Measurements from ENCODE around the gene KLHL17. TPM values are rescaled to one million over a fixed set of nuclear protein-coding genes. Genes with fewer than 3 reads are reported as not detected.
"Not testable (repeated sequence)": the region's sequence is repeated elsewhere in the genome, so short reads cannot be mapped to it uniquely, and the experiment has no call there.

The KLHL17 gene
- total RNA-seq, 1 experiment from 2014 or later, result 58.8 TPM

DNA sequence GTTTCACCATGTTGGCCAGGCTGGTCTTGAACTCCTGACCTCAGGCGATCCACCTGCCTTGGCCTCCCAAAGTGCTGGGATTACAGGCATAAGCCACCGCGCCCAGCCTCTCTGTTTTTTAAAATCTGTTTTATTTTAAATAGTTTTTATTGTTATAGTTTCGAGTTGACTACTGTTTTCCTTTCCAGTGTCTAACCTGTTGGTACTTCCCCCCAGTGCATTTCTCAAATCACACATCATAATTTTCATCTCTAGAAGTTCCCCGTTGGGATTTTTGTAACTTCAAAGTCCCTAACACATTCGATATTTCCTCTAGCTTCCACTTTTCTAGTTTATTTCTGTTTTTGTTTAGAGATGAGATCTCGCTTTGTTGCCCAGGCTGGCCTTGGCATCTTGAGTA lies 32.0 kb downstream of the KLHL17 start:
- CTCF ChIA-PET, result interaction anchor here (0.6 kb wide), 1 partner anchor 26 kb away, joined by 3 read pairs; no protein-coding TSS in a partner anchor

DNA sequence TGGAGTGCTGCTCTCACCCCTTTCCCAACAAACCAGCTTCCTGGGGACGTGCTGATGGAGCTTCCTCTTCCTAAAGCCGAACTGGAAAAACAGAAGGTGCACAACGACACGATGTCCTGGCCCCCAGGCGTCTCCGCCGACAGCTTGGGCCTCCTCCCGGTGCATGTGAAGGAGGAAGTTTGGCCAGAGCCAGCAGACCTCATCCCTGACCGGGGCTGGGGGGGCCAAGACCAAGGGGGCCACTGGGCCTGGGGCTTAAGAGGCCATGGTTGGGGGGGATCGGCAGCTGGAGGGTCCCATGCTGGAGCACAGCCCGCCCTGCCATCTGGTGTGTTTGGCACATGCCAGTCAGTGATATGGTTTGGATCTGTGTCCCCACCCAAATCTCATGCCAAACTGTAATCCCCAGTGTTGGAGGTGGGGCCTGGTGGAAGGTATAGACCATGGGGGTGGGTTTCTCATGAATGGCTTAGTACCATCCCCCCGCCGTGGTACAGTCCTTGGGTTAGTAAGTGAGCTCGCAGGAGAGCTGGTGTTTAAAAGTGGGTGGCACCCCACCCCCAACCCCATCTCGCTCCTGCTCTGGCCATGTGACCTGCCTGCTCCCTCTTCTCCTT lies 33.1 kb downstream of the KLHL17 start:
- H3K4me1 ChIP-seq (ENCODE audit: control insufficient read depth, insufficient read depth, low read length), result peaks cover 16% of the 10 kb centered on the region
- CTCF ChIA-PET, result no interaction called here
- no peak overlapping the region for H3K4me3 ChIP-seq (ENCODE audit: low read depth in 2 of 2, low read length in 2 of 2)
- POLR2A ChIA-PET, result interaction anchor here (0.6 to 0.8 kb wide), 2 partner anchors 13 to 65 kb away, joined by 3 to 10 read pairs; no protein-coding TSS in a partner anchor
- H3K36me3 ChIP-seq (ENCODE audit: control insufficient read depth, insufficient read depth, low read length), result no peaks in the 10 kb centered on the region
- intact Hi-C loops (cut with micrococcal nuclease; ENCODE audit: unreplicated experiment) (no loop called here), in situ Hi-C loops (cut with HindIII; ENCODE audit: low pct_unique_long_range_greater_than_20kb, low sequenced_read_pairs) (no loop called here)
- no peaks in the 10 kb centered on the region for H3K27me3 ChIP-seq (ENCODE audit: control insufficient read depth, insufficient read depth, low read length)
- TF ChIP-seq, protein P1, sequence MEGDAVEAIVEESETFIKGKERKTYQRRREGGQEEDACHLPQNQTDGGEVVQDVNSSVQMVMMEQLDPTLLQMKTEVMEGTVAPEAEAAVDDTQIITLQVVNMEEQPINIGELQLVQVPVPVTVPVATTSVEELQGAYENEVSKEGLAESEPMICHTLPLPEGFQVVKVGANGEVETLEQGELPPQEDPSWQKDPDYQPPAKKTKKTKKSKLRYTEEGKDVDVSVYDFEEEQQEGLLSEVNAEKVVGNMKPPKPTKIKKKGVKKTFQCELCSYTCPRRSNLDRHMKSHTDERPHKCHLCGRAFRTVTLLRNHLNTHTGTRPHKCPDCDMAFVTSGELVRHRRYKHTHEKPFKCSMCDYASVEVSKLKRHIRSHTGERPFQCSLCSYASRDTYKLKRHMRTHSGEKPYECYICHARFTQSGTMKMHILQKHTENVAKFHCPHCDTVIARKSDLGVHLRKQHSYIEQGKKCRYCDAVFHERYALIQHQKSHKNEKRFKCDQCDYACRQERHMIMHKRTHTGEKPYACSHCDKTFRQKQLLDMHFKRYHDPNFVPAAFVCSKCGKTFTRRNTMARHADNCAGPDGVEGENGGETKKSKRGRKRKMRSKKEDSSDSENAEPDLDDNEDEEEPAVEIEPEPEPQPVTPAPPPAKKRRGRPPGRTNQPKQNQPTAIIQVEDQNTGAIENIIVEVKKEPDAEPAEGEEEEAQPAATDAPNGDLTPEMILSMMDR (IDR thresholded peaks at IDR 0.05), result no peak
- TF ChIP-seq TCF7L2 (IDR thresholded peaks at IDR 0.05; ENCODE audit: low read depth, low read length) (no peak), SIN3A (IDR thresholded peaks at IDR 0.05; ENCODE audit: borderline replicate concordance, insufficient read depth, low read depth, low read length) (no peak), POLR2AphosphoS5 (IDR thresholded peaks at IDR 0.05; ENCODE audit: low read depth, low read length) (no peak)
- TF ChIP-seq, protein P2, sequence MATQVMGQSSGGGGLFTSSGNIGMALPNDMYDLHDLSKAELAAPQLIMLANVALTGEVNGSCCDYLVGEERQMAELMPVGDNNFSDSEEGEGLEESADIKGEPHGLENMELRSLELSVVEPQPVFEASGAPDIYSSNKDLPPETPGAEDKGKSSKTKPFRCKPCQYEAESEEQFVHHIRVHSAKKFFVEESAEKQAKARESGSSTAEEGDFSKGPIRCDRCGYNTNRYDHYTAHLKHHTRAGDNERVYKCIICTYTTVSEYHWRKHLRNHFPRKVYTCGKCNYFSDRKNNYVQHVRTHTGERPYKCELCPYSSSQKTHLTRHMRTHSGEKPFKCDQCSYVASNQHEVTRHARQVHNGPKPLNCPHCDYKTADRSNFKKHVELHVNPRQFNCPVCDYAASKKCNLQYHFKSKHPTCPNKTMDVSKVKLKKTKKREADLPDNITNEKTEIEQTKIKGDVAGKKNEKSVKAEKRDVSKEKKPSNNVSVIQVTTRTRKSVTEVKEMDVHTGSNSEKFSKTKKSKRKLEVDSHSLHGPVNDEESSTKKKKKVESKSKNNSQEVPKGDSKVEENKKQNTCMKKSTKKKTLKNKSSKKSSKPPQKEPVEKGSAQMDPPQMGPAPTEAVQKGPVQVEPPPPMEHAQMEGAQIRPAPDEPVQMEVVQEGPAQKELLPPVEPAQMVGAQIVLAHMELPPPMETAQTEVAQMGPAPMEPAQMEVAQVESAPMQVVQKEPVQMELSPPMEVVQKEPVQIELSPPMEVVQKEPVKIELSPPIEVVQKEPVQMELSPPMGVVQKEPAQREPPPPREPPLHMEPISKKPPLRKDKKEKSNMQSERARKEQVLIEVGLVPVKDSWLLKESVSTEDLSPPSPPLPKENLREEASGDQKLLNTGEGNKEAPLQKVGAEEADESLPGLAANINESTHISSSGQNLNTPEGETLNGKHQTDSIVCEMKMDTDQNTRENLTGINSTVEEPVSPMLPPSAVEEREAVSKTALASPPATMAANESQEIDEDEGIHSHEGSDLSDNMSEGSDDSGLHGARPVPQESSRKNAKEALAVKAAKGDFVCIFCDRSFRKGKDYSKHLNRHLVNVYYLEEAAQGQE (IDR thresholded peaks at IDR 0.05; ENCODE audit: insufficient read depth in 1 of 2, low read depth in 2 of 2, low read length in 1 of 2), result no peak
- no peaks in the 10 kb centered on the region for H3K9me3 ChIP-seq (ENCODE audit: control insufficient read depth, insufficient read depth, low read depth, low read length)
- no peak for DNase-seq (ENCODE audit: low read depth, low spot score)
- no TSS peak for BruUV-seq (replicated peaks)
- no peak overlapping the region for H3K27ac ChIP-seq (ENCODE audit: low read length)
- ATAC-seq, result no peak

More for the DNA sequence above, 32.0 kb downstream of the KLHL17 start:
- Histone ChIP-seq H3K27me3 (ENCODE audit: control insufficient read depth, insufficient read depth, low read length) (no peaks in the 10 kb centered on the region), H3K9me3 (ENCODE audit: control insufficient read depth, insufficient read depth, low read depth, low read length) (no peaks in the 10 kb centered on the region), H3K36me3 (ENCODE audit: control insufficient read depth, insufficient read depth, low read length) (no peaks in the 10 kb centered on the region), H3K4me3 (ENCODE audit: low read depth in 2 of 2, low read length in 2 of 2) (no peak overlapping the region), H3K4me1 (ENCODE audit: control insufficient read depth, insufficient read depth, low read length) (peaks cover 11% of the 10 kb centered on the region), H3K27ac (ENCODE audit: low read length) (no peak overlapping the region)
- BruUV-seq (replicated peaks), result no TSS peak
- no peak for TF ChIP-seq SIN3A (IDR thresholded peaks at IDR 0.05; ENCODE audit: borderline replicate concordance, insufficient read depth, low read depth, low read length)
- TF ChIP-seq, protein P2 (IDR thresholded peaks at IDR 0.05; ENCODE audit: insufficient read depth in 1 of 2, low read depth in 2 of 2, low read length in 1 of 2), result no peak
- TF ChIP-seq, protein P1 (IDR thresholded peaks at IDR 0.05), result no peak
- no peak for TF ChIP-seq POLR2AphosphoS5 (IDR thresholded peaks at IDR 0.05; ENCODE audit: low read depth, low read length)
- TF ChIP-seq TCF7L2 (IDR thresholded peaks at IDR 0.05; ENCODE audit: low read depth, low read length), result no peak
- POLR2A ChIA-PET, result no interaction called here
- intact Hi-C loops (cut with micrococcal nuclease; ENCODE audit: unreplicated experiment), result no loop called here
- in situ Hi-C loops (cut with HindIII; ENCODE audit: low pct_unique_long_range_greater_than_20kb, low sequenced_read_pairs), result no loop called here
- DNase-seq (ENCODE audit: low read depth, low spot score) (no peak), ATAC-seq (no peak)

DNA sequence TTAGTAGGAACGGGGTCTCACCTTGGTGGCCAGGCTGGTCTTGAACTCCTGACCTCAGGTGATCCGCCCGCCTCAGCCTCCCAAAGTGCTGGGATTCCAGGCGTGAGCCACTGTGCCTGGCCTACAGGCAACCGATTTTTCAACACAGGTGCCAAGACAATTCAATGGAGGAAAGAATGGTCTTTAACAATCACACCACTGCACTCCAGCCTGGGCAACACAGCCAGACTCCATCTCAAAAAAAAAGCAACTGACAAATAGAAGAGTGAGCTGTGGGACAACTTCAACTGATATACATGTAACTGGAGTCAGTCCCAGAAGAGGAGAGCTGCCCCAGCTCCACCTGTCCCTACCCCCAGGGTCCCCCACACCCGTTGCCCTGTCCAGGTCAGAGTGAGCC lies 34.2 kb downstream of the KLHL17 start:
- BruUV-seq (replicated peaks); intact Hi-C loops (cut with micrococcal nuclease; ENCODE audit: unreplicated experiment); CTCF ChIA-PET; ATAC-seq; H3K27me3 ChIP-seq (ENCODE audit: control insufficient read depth, insufficient read depth, low read length); H3K9me3 ChIP-seq (ENCODE audit: control insufficient read depth, insufficient read depth, low read depth, low read length); H3K4me3 ChIP-seq (ENCODE audit: low read depth in 2 of 2, low read length in 2 of 2); DNase-seq (ENCODE audit: low read depth, low spot score); H3K36me3 ChIP-seq (ENCODE audit: control insufficient read depth, insufficient read depth, low read length); in situ Hi-C loops (cut with HindIII; ENCODE audit: low pct_unique_long_range_greater_than_20kb, low sequenced_read_pairs); H3K27ac ChIP-seq (ENCODE audit: low read length); POLR2A ChIA-PET: not testable (repeated sequence)
- peaks cover 16% of the 10 kb centered on the region for H3K4me1 ChIP-seq (ENCODE audit: control insufficient read depth, insufficient read depth, low read length)
